Muscle of leg (tissue), 11 donors: ENCODE measurements around the gene G3BP1. TPM values are rescaled to one million over a fixed set of nuclear protein-coding genes. Genes with fewer than 3 reads are reported as not detected.
"Not testable (repeated sequence)": the region's sequence is repeated elsewhere in the genome, so short reads cannot be mapped to it uniquely, and the experiment has no call there.

Experiments used
- DNase-seq: peaks from one replicate; pipeline ENCODE4 v3.0.0; 2013
- H3K27ac ChIP-seq: one replicate; pipeline ENCODE4 v1.5.1; 2013; ENCODE audit warnings: mild to moderate bottlenecking, low read length, control low read depth
- H3K27me3 ChIP-seq: one replicate; pipeline ENCODE4 v1.6.1; 2013; ENCODE audit warnings: low read length; ENCODE audit not compliant: control insufficient read depth, insufficient read depth
- H3K36me3 ChIP-seq: one replicate; pipeline ENCODE4 v1.6.1; 2013; ENCODE audit warnings: low read length; ENCODE audit not compliant: control insufficient read depth, insufficient read depth
- H3K4me1 ChIP-seq: one replicate; pipeline ENCODE4 v1.6.1; 2013; ENCODE audit warnings: low read length; ENCODE audit not compliant: control insufficient read depth, insufficient read depth
- H3K4me3 ChIP-seq: one replicate; pipeline ENCODE4 v1.5.1; 2013; ENCODE audit warnings: low read length, control low read depth
- H3K9me3 ChIP-seq: replicated peaks from 2 replicates; pipeline ENCODE4 v1.6.1; 2013; ENCODE audit warnings: low read depth, low read length; ENCODE audit not compliant: control insufficient read depth
- WGBS: methylation state at CpG from one replicate; pipeline ENCODE4 v1.1.5; 2013; ENCODE audit warnings: missing lambda C conversion rate; ENCODE audit not compliant: insufficient coverage; 5-methylcytosine and 5-hydroxymethylcytosine counted together
- polyA plus RNA-seq, 8 donors: library from polyadenylated mRNA; unstranded; fragments of 120-200 nt; gene quantifications; one replicate each; pipeline versions ENCODE4 v1.2.1 to v1.2.3, GENCODE V29; 2013; ENCODE audit warnings: inconsistent platforms in 1 of 8, low replicate concordance in 1 of 8; ENCODE audit not compliant: insufficient read length in 8 of 8, insufficient read depth in 1 of 8
- total RNA-seq: library from RNA; stranded (reverse); fragments of 120-200 nt; gene quantifications from one replicate; pipeline ENCODE4 v1.2.4, GENCODE V29; 2013

G3BP1 gene
- total and polyA plus RNA-seq, 9 donors: 69.6 to 122 (median 94.4) TPM

- H3K27me3 ChIP-seq: no peaks in the 10 kb centered on the region
- peaks cover 20% of the 10 kb centered on the region for H3K9me3 ChIP-seq
- peaks cover 2% of the 10 kb centered on the region for H3K4me1 ChIP-seq
- H3K27ac ChIP-seq: no peak overlapping the region
- no CpG with 5 or more reads among the region's 1 CpG for WGBS
- no peak overlapping the region for H3K4me3 ChIP-seq
- H3K36me3 ChIP-seq: no peaks in the 10 kb centered on the region
- DNase-seq: no peak
Measured at GRCh38 chr5:151829370-151829769, 57.6 kb downstream of the G3BP1 start.

- DNase-seq, H3K4me3 ChIP-seq: not testable (repeated sequence)
Measured at GRCh38 chr5:151832843-151833242, 61.1 kb downstream of the G3BP1 start.

DNA sequence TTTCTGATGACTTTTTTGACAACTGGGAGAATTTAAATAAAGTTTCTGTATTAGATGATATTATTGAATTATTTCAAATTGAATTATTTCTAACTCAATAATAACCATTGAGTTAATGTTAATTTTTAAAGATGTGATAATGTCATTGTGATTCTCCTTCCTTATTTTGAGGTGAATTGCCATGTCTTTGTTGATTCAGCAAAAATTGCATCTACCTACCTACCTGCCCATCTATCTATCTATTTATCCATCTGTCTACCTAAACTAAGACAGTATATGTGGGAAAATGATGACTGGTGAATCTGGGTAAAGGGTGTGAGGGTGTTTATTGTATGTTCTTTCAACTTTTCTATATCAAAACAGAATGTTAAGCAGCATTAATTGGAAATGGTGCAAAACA, 75.0 kb downstream of the G3BP1 start:
- no peaks in the 10 kb centered on the region for H3K36me3 ChIP-seq
- no peak overlapping the region for H3K4me3 ChIP-seq
- H3K4me1 ChIP-seq: no peaks in the 10 kb centered on the region
- no peak for DNase-seq
- H3K9me3 ChIP-seq: no peaks in the 10 kb centered on the region
- no peaks in the 10 kb centered on the region for H3K27me3 ChIP-seq
- no peak overlapping the region for H3K27ac ChIP-seq

More at GRCh38 chr5:151832843-151833242, 61.1 kb downstream of the G3BP1 start:
- H3K27ac ChIP-seq, H3K4me1 ChIP-seq, H3K27me3 ChIP-seq, H3K36me3 ChIP-seq: not testable (repeated sequence)
- H3K9me3 ChIP-seq: peaks cover 20% of the 10 kb centered on the region
- 100% methylated on average over 1 of the region's 4 CpGs for WGBS

- no peaks in the 10 kb centered on the region for H3K9me3 ChIP-seq
- WGBS: 50% methylated on average over 1 of the region's 1 CpG
- no peak for DNase-seq
- no peak overlapping the region for H3K4me3 ChIP-seq
- no peaks in the 10 kb centered on the region for H3K4me1 ChIP-seq
- no peak overlapping the region for H3K27ac ChIP-seq
- no peaks in the 10 kb centered on the region for H3K36me3 ChIP-seq
- H3K27me3 ChIP-seq: no peaks in the 10 kb centered on the region
Measured at GRCh38 chr5:151847871-151848270, 76.1 kb downstream of the G3BP1 start.

DNA sequence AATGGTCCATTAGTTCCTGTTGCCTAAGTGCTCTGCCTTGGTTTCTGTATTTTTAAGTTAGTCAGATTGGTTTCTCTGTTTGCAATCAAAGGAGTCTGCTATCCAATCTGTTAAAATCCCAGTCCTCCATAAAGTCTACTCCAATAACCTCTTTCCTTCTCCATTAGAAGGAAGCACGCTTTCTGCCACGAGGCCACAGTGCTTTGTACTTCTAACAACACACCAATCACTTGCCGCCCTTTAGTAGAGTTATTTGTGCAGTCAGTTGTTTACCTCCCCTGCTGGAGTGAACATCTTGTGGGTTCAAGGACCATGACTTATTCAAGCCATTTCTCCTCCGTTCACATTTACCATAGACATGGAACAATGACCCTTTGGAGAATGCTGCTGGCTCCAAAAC, 83.9 kb downstream of the G3BP1 start:
- Histone ChIP-seq H3K4me1 (no peaks in the 10 kb centered on the region), H3K36me3 (no peaks in the 10 kb centered on the region), H3K4me3 (no peak overlapping the region), H3K27ac (no peak overlapping the region), H3K27me3 (no peaks in the 10 kb centered on the region), H3K9me3 (no peaks in the 10 kb centered on the region)
- DNase-seq: no peak
- WGBS: no CpG with 5 or more reads among the region's 4 CpGs

GRCh38 chr5:151856861-151857260, 85.1 kb downstream of the G3BP1 start:
- 75% methylated on average over 3 of the region's 5 CpGs for WGBS
- no peak for DNase-seq
- H3K4me1 ChIP-seq: no peaks in the 10 kb centered on the region
- H3K27me3 ChIP-seq: no peaks in the 10 kb centered on the region
- no peaks in the 10 kb centered on the region for H3K9me3 ChIP-seq
- H3K36me3 ChIP-seq: no peaks in the 10 kb centered on the region
- H3K4me3 ChIP-seq: no peak overlapping the region
- H3K27ac ChIP-seq: no peak overlapping the region

GRCh38 chr5:151860867-151861266, 89.1 kb downstream of the G3BP1 start:
- not testable (repeated sequence) for H3K27ac ChIP-seq, H3K27me3 ChIP-seq, H3K9me3 ChIP-seq, H3K4me1 ChIP-seq, H3K4me3 ChIP-seq, DNase-seq, H3K36me3 ChIP-seq
- WGBS: no CpG with 5 or more reads among the region's 4 CpGs

Other genes starting within 250 kb of the G3BP1 start
- gene FAT2, start 180.6 kb upstream of the G3BP1 start, total RNA-seq: 0.40 TPM
- gene FAT2, start 180.6 kb upstream of the G3BP1 start, polyA plus RNA-seq: 1 to 10 TPM in 1 of 8 donors, under 1 TPM in 7; 0.26 to 4.9 (median 0.50) TPM
- gene SPARC, start 85.0 kb upstream of the G3BP1 start, total RNA-seq: 4,650 TPM
- 1,000 to 10,000 TPM; 3,005 to 8,405 (median 4,700) TPM for gene SPARC, start 85.0 kb upstream of the G3BP1 start, polyA plus RNA-seq
- 51.4 TPM for gene ATOX1, start 13.3 kb upstream of the G3BP1 start, total RNA-seq
- 10 to 100 TPM; 45.2 to 69.1 (median 53.9) TPM for gene ATOX1, start 13.3 kb upstream of the G3BP1 start, polyA plus RNA-seq
- not detected for gene GLRA1, start 152.9 kb downstream of the G3BP1 start, total RNA-seq
- under 1 TPM in 1 of 8 donors, not detected in 7; 0.13 TPM for gene GLRA1, start 152.9 kb downstream of the G3BP1 start, polyA plus RNA-seq